ENCODE results near the gene TMEM106C. TPM values are rescaled to one million over a fixed set of nuclear protein-coding genes. Genes with fewer than 3 reads are reported as not detected.

TMEM106C gene
- total and polyA plus RNA-seq, 9 of the 15 experiments (the other 6 are each of a cell fraction or from before 2014, with no cell fraction given): 37.6 to 183 (median 57.2) TPM

GRCh38 chr12:47964106-47964728, 821 bp downstream of the TMEM106C start (continued):
- no peak for TF ChIP-seq GTF2B (IDR thresholded peaks at IDR 0.05; ENCODE audit: extremely low read depth, insufficient read length)
- TF ChIP-seq SMAD3 (CRISPR knock-in tag; conservative IDR thresholded peaks at IDR 0.05): no peak
- peak; percentile 78; the same call in 1 of the 2 replicates for TF ChIP-seq MECOM (CRISPR knock-in tag; IDR thresholded peaks at IDR 0.05)
- no peak for TF ChIP-seq PRDM10 (IDR thresholded peaks at IDR 0.05; ENCODE audit: partially characterized antibody)
- TF ChIP-seq HMGN3 (IDR thresholded peaks at IDR 0.05; ENCODE audit: borderline replicate concordance, extremely low read depth, insufficient read length, low read depth, low read length): no peak
- no peak for TF ChIP-seq ELF2 (CRISPR knock-in tag; IDR thresholded peaks at IDR 0.05)
- no peak for TF ChIP-seq CEBPZ (IDR thresholded peaks at IDR 0.05; ENCODE audit: borderline replicate concordance, low read depth, low read length)
- no peak for TF ChIP-seq HDAC3 (IDR thresholded peaks at IDR 0.05; ENCODE audit: borderline replicate concordance, partially characterized antibody)
- TF ChIP-seq PHB (CRISPR knock-in tag; IDR thresholded peaks at IDR 0.05): no peak
- no peak for TF ChIP-seq POLR2A (conservative IDR thresholded peaks at IDR 0.05)
- no peak for TF ChIP-seq CC2D1A (IDR thresholded peaks at IDR 0.05)
- TF ChIP-seq NFIC (IDR thresholded peaks at IDR 0.05): peak; percentile 61
- TF ChIP-seq MYC (IDR thresholded peaks at IDR 0.05; ENCODE audit: low read depth, low read length): peak; percentile 4; the same call in 1 of the 2 replicates
- TF ChIP-seq MYC (CRISPR knock-in tag; IDR thresholded peaks at IDR 0.05; ENCODE audit: borderline replicate concordance, low read depth): no peak
- TF ChIP-seq CBX5 (IDR thresholded peaks at IDR 0.05; ENCODE audit: borderline replicate concordance, low read depth): no peak
- no peak for TF ChIP-seq STAT6 (CRISPR knock-in tag; IDR thresholded peaks at IDR 0.05)
